Skeletal muscle tissue (tissue), 4 donors: Measurements from ENCODE around the gene SPDYE4. TPM values are rescaled to one million over a fixed set of nuclear protein-coding genes. Genes with fewer than 3 reads are reported as not detected.

Experiments used
- H3K27ac ChIP-seq: one replicate; pipeline ENCODE4 v1.7.0; 2013; ENCODE audit warnings: mild to moderate bottlenecking, low read depth, low read length, inconsistent platforms
- H3K27me3 ChIP-seq, 3 donors: one replicate each; pipeline ENCODE4 v1.7.0; 2013; ENCODE audit warnings: low read length in 3 of 3; ENCODE audit not compliant: control insufficient read depth in 3 of 3, insufficient read depth in 3 of 3
- H3K36me3 ChIP-seq, 3 donors: one replicate each; pipeline ENCODE4 v1.7.0; 2013; ENCODE audit warnings: low read length in 3 of 3; ENCODE audit not compliant: control insufficient read depth in 3 of 3, insufficient read depth in 3 of 3
- H3K4me1 ChIP-seq, 3 donors: one replicate each; pipeline ENCODE4 v1.7.0; 2013; ENCODE audit warnings: low read length in 3 of 3, mild to moderate bottlenecking in 3 of 3; ENCODE audit not compliant: control insufficient read depth in 3 of 3, insufficient read depth in 3 of 3
- H3K4me3 ChIP-seq, 3 donors: one replicate each; pipeline ENCODE4 v1.7.0; 2013; ENCODE audit warnings: low read length in 3 of 3
- H3K9ac ChIP-seq, 3 donors: one replicate each; pipeline ENCODE4 v1.7.0; 2013; ENCODE audit warnings: low read length in 3 of 3, mild to moderate bottlenecking in 3 of 3, moderate library complexity in 2 of 3, low read depth in 1 of 3
- H3K9me3 ChIP-seq, 3 donors: one replicate each; pipeline ENCODE4 v1.7.0; 2013; ENCODE audit warnings: low read length in 3 of 3; ENCODE audit not compliant: control insufficient read depth in 3 of 3
- total RNA-seq: library from RNA; depleted of rRNA; stranded (reverse); fragments of >200 nt; gene quantifications from one replicate; pipeline ENCODE4 v1.2.3, GENCODE V29; 2014
- donor health status: Osteomylitis.

Gene SPDYE4
- total RNA-seq, 1 donor from 2014 or later, result not detected

DNA sequence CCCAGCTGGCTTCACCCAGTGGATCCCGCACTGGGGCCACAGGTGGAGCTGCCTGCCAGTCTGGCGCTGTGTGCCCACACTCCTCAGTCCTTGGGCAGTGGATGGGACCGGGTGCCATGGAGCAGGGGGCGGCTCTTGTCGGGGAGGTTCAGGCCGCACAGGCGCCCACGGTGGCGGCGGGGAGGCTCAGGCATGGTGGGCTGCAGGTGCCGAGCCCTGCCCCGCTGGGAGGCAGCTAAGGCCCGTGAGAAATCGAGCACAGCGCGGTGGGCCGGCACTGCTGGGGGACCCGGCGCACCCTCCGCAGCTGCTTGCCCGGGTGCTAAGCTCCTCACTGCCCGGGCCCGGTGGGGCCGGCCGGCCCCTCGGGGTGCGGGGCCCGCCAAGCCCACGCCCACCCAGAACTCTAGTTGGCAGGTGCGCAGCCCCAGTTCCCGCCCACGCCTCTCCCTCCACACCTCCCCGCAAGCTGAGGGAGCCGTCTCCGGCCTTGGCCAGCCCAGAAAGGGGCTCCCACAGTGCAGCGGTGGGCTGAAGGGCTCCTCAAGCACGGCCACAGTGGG is 40.3 kb downstream of the SPDYE4 start:
- Histone ChIP-seq H3K27me3 (no peaks in the 10 kb centered on the region), H3K4me1 (no peaks in the 10 kb centered on the region), H3K36me3 (no peaks in the 10 kb centered on the region), H3K4me3 (no peak overlapping the region), H3K9ac (no peak overlapping the region), H3K9me3 (peaks cover 0 to 2% (median 0%) of the 10 kb centered on the region in 3 donors), H3K27ac (no peak overlapping the region)

DNA sequence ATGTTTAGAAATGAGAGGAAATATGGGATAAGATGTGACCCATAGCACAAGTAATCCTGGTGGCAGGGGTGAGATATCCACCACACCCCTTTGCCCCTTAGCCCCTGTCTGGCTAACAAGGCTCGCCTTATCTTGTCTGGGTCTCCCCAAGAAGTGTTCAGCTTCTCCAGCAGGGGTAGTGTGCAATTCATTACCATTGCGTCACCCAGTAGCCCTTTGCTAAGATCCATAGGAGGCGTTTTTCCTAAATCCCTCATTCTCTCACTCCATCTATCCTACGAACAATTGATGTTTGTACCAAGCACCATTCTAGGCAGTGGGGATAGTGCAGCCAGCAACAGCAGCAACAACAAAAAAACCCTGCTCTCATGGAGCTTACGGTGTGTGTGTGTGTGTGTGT is 44.5 kb downstream of the SPDYE4 start:
- Histone ChIP-seq H3K27me3 (no peaks in the 10 kb centered on the region), H3K36me3 (no peaks in the 10 kb centered on the region), H3K27ac (no peak overlapping the region), H3K9ac (no peak overlapping the region), H3K4me1 (no peaks in the 10 kb centered on the region), H3K9me3 (peaks cover 0 to 2% (median 0%) of the 10 kb centered on the region in 3 donors), H3K4me3 (no peak overlapping the region)

DNA sequence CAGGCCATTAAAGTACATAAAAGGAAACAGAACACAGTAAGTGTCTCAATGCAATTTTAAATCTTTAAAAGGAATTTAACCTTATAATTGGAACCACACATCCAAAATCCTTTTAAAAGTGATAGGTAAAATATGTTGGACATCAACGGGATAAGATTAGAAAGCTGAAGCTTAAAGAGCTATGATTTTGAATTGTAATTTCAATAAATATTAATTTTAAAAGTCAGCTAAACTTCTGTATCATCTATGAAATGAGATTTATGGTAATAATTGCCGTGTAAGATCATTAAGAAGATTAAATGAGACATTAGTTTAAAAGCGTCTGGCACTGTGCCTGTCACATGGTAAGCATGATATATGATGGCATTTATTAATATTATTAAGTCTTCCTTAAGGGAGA is 45.0 kb downstream of the SPDYE4 start:
- no peak overlapping the region for H3K27ac ChIP-seq
- no peak overlapping the region for H3K4me3 ChIP-seq
- no peak overlapping the region for H3K9ac ChIP-seq
- H3K27me3 ChIP-seq, result no peaks in the 10 kb centered on the region
- H3K9me3 ChIP-seq, result peaks cover 0 to 2% (median 0%) of the 10 kb centered on the region in 3 donors
- no peaks in the 10 kb centered on the region for H3K36me3 ChIP-seq
- H3K4me1 ChIP-seq, result no peaks in the 10 kb centered on the region

DNA sequence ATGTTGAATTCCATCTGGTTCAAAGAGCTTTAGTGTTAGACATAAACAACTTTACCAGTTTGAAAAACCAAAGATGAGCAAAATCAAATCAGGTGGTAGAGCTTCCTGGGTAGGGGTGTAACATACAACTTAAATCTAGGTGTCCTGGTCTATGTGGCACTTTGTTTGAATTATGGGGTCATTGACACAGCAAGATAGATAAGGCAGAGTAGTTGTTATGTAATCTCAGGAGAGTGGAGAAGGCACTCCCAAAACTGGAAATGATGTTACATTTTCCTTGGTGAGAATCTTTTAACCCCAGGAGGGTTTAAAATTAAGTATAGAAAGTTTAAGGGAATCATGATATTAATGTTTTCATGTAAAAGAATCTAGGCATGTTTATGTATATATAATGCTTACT is 45.6 kb downstream of the SPDYE4 start:
- Histone ChIP-seq H3K27ac (no peak overlapping the region), H3K9ac (no peak overlapping the region), H3K27me3 (peaks cover 2 to 5% (median 4%) of the 10 kb centered on the region in 3 donors), H3K4me1 (no peaks in the 10 kb centered on the region), H3K9me3 (peaks cover 0 to 2% (median 0%) of the 10 kb centered on the region in 3 donors), H3K36me3 (no peaks in the 10 kb centered on the region), H3K4me3 (no peak overlapping the region)

DNA sequence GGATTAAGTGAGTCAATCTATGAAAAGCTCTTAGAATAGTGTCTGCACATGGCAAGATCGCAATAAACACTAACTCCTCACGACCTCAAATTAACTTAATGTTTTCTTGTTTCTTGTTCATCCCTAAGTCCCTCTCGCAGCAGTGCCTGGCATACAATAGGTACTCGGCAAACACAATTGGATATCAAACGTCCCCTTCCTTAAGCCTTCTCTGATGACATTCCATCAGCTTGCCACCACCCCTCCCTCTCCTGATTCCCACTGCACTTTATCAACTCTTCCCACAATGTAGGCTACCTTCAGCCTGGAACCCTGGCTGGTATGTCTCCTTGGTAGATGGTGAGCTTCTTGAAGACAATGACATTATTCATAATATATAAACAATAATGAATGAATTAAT is 47.1 kb downstream of the SPDYE4 start:
- H3K4me3 ChIP-seq, result no peak overlapping the region
- H3K27ac ChIP-seq, result no peak overlapping the region
- H3K4me1 ChIP-seq, result peaks cover 0 to 3% (median 0%) of the 10 kb centered on the region in 3 donors
- H3K36me3 ChIP-seq, result no peaks in the 10 kb centered on the region
- no peaks in the 10 kb centered on the region for H3K9me3 ChIP-seq
- peaks cover 3 to 6% (median 6%) of the 10 kb centered on the region in 3 donors for H3K27me3 ChIP-seq
- no peak overlapping the region for H3K9ac ChIP-seq

DNA sequence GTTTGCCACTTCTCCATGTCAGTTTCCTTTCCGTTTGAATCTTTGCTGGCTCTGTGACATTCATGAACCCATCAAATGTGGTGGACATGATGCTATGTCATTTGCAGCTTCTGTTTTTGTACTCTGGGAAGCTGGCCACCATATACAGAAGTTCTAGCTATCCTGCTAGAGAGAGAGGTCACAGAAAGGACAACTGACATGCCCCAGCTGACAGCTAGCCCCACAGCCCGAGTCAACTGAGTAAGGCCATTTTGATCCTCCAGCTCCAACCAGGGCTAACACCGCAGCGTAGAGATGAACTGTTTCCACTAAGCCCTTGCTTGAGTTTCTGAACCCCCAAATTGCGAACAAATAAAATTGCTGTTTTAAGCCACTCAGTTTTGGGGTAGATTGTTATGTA is 47.5 kb downstream of the SPDYE4 start:
- H3K27me3 ChIP-seq, result peaks cover 3 to 6% (median 6%) of the 10 kb centered on the region in 3 donors
- H3K9me3 ChIP-seq, result no peaks in the 10 kb centered on the region
- no peak overlapping the region for H3K27ac ChIP-seq
- no peaks in the 10 kb centered on the region for H3K36me3 ChIP-seq
- no peak overlapping the region for H3K4me3 ChIP-seq
- no peak overlapping the region for H3K9ac ChIP-seq
- peaks cover 0 to 3% (median 0%) of the 10 kb centered on the region in 3 donors for H3K4me1 ChIP-seq

DNA sequence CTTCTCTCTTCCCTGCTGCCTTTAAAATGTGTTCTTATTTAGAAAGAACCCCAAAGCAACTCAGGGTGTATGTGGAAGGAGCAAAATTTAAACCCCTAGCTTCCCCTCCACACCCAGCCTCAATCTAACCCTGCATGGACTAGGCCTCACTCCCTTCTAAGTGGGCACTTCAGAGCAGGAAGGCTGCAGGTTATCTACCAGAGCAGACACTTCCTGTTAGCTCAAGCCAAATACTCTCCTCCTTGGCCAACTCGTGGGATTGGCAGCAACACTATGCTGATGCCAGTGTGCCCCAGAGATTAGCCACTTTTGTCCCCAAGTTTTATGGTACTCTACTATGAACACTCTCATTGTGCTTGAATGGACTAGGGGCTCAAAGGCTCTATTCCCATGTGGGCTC is 49.3 kb downstream of the SPDYE4 start:
- H3K27ac ChIP-seq, result no peak overlapping the region

DNA sequence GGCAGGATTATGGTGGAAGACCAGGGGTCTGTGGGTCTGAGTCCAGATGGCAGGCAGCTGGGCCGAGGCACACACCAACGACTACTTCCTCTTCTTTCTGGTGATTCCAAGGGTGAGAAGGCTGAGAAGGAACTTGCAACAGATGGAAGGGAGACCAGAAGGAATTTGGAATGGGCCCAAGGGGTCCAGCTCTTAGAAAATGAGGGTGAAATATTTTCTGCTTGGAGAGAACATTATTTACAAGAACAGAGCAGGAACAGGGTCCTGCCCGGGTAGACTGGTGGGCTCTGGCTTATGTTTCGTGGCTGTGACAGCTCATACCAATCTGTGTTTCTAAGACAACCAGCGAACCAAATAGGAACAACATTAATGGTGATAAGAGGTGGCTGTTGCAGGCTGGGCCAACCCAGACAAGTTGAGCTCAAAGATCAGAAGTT is 50.3 kb downstream of the SPDYE4 start:
- no peak overlapping the region for H3K4me3 ChIP-seq
- H3K27ac ChIP-seq, result no peak overlapping the region
- H3K9me3 ChIP-seq, result no peaks in the 10 kb centered on the region
- no peaks in the 10 kb centered on the region for H3K36me3 ChIP-seq
- peaks cover 0 to 3% (median 0%) of the 10 kb centered on the region in 3 donors for H3K4me1 ChIP-seq
- no peak overlapping the region for H3K9ac ChIP-seq
- peaks cover 3 to 6% (median 6%) of the 10 kb centered on the region in 3 donors for H3K27me3 ChIP-seq

More for the DNA sequence above, 49.3 kb downstream of the SPDYE4 start:
- Histone ChIP-seq H3K36me3 (no peaks in the 10 kb centered on the region), H3K27me3 (peaks cover 3 to 6% (median 6%) of the 10 kb centered on the region in 3 donors), H3K4me3 (no peak overlapping the region), H3K4me1 (peaks cover 0 to 3% (median 0%) of the 10 kb centered on the region in 3 donors), H3K9ac (no peak overlapping the region), H3K9me3 (no peaks in the 10 kb centered on the region)

DNA sequence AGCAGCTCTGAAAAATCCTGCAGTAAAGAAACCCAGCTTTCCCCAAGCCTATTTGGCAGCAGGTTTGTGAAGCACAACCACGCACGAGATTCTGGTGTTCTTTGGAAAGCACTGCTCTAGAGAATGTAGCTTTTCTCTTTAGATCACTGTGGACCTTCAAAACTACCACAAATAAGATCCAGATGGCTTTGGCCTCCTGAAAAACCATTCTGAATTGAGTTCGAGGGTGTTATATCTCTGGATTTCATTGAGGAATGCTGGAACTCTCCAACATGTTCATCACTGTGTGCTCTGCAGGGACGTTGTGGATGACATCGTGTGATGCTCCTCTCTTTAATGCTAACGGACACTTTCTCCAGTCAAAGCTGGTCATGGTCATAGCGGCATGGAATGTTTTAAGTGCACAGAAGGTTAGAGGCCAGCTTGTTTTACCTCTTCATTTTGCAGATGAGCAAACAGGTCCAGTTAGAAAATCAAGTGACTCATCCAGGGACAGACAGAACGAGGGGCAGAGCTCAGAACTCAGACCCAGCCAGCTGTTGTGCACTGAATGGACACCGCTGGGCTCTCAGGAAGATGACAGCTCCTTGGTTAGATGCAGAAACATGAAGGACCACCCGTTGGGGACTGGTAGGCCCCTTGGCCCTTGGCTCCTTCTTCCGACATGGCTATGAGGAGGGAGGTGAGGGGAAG is 50.9 kb downstream of the SPDYE4 start:
- Histone ChIP-seq H3K9ac (no peak overlapping the region), H3K9me3 (no peaks in the 10 kb centered on the region), H3K4me1 (peaks cover 0 to 3% (median 0%) of the 10 kb centered on the region in 3 donors), H3K27ac (no peak overlapping the region), H3K27me3 (peaks cover 3 to 6% (median 6%) of the 10 kb centered on the region in 3 donors), H3K36me3 (no peaks in the 10 kb centered on the region), H3K4me3 (no peak overlapping the region)

DNA sequence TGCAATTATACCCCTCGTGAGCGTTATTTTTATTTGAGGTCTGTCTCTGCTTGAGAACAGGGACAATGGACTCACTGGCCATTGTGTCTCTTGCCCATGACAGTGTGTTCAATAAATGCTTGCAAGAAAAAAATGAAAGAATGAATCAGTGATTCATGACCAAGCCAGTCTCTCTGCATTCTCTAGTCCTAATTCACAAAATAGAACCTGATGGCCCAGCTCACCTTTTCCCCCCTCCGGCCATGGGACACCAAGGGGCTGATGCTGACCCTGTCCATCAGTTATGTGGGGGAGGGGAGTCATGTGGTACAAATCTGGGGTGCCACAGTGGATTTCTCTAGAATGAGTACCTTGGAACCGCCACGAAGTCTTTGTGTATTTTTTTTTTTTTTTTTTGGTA is 51.9 kb downstream of the SPDYE4 start:
- no peak overlapping the region for H3K27ac ChIP-seq

More for the DNA sequence above, 51.9 kb downstream of the SPDYE4 start:
- H3K4me1 ChIP-seq, result peaks cover 0 to 3% (median 0%) of the 10 kb centered on the region in 3 donors
- H3K4me3 ChIP-seq, result no peak overlapping the region
- H3K9me3 ChIP-seq, result no peaks in the 10 kb centered on the region
- peaks cover 3 to 6% (median 6%) of the 10 kb centered on the region in 3 donors for H3K27me3 ChIP-seq
- no peak overlapping the region for H3K9ac ChIP-seq
- no peaks in the 10 kb centered on the region for H3K36me3 ChIP-seq
